ENCODE measurements around the gene IMPDH1. TPM values are rescaled to one million over a fixed set of nuclear protein-coding genes. Genes with fewer than 3 reads are reported as not detected.
A peak's percentile ranks its signal among the peaks of the same experiment; 100 is the strongest.

Gene IMPDH1
- total and polyA plus RNA-seq, 10 of the 15 experiments (the other 5 are each of a cell fraction or from before 2014, with no cell fraction given): 0.50 to 61.3 (median 41.8) TPM

DNA sequence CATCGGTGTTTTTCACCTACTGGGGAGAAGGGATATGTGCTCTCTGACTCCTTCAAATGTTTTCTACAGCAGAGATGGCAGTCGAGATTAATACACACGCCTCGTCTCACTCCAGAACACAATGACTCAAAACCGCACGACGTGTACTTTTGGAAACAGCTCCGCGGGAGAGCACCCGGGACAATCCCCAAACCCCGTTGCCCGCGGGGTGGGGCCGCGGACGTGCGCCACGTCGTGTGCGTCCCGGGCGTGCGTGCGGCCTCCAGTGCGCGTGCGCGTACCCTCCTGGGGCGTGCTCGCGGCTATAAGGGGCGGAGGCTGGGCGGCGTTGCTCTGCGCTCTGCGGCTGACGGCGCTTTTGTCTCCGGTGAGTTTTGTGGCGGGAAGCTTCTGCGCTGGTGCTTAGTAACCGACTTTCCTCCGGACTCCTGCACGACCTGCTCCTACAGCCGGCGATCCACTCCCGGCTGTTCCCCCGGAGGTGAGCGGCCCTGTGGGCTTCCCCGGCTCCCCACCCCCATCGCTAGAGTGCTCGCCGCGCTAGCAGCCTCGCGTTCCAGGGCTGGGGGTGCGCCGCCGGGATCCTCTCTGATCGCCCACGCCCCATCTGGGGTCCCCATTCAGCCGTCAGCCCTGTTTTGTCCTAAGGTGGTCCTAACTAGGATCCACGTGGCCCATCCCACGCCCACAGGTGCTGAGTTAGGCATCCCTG lies 45.9 kb upstream of the IMPDH1 start, which contains the start of gene HILPDA (continued):
- TF ChIP-seq, protein P1, sequence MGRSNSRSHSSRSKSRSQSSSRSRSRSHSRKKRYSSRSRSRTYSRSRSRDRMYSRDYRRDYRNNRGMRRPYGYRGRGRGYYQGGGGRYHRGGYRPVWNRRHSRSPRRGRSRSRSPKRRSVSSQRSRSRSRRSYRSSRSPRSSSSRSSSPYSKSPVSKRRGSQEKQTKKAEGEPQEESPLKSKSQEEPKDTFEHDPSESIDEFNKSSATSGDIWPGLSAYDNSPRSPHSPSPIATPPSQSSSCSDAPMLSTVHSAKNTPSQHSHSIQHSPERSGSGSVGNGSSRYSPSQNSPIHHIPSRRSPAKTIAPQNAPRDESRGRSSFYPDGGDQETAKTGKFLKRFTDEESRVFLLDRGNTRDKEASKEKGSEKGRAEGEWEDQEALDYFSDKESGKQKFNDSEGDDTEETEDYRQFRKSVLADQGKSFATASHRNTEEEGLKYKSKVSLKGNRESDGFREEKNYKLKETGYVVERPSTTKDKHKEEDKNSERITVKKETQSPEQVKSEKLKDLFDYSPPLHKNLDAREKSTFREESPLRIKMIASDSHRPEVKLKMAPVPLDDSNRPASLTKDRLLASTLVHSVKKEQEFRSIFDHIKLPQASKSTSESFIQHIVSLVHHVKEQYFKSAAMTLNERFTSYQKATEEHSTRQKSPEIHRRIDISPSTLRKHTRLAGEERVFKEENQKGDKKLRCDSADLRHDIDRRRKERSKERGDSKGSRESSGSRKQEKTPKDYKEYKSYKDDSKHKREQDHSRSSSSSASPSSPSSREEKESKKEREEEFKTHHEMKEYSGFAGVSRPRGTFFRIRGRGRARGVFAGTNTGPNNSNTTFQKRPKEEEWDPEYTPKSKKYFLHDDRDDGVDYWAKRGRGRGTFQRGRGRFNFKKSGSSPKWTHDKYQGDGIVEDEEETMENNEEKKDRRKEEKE (IDR thresholded peaks at IDR 0.05): no peak
- TF ChIP-seq RCOR1 (conservative IDR thresholded peaks at IDR 0.05; ENCODE audit: low read depth, low read length): 0 out of 2 replicates have a peak, but pooled peaks have one; percentile 61
- TF ChIP-seq HCFC1 (IDR thresholded peaks at IDR 0.05; ENCODE audit: low read length): peak; percentile 65
- no peak for TF ChIP-seq ZNF24 (IDR thresholded peaks at IDR 0.05)
- TF ChIP-seq SUZ12 (IDR thresholded peaks at IDR 0.05; ENCODE audit: unreplicated experiment): no peak
- no peak for TF ChIP-seq NFYA (IDR thresholded peaks at IDR 0.05; ENCODE audit: borderline replicate concordance, low read depth, low read length)
- TF ChIP-seq, protein P2, sequence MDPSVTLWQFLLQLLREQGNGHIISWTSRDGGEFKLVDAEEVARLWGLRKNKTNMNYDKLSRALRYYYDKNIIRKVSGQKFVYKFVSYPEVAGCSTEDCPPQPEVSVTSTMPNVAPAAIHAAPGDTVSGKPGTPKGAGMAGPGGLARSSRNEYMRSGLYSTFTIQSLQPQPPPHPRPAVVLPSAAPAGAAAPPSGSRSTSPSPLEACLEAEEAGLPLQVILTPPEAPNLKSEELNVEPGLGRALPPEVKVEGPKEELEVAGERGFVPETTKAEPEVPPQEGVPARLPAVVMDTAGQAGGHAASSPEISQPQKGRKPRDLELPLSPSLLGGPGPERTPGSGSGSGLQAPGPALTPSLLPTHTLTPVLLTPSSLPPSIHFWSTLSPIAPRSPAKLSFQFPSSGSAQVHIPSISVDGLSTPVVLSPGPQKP (IDR thresholded peaks at IDR 0.05; ENCODE audit: low read depth, low read length): no peak
- TF ChIP-seq, protein P3, sequence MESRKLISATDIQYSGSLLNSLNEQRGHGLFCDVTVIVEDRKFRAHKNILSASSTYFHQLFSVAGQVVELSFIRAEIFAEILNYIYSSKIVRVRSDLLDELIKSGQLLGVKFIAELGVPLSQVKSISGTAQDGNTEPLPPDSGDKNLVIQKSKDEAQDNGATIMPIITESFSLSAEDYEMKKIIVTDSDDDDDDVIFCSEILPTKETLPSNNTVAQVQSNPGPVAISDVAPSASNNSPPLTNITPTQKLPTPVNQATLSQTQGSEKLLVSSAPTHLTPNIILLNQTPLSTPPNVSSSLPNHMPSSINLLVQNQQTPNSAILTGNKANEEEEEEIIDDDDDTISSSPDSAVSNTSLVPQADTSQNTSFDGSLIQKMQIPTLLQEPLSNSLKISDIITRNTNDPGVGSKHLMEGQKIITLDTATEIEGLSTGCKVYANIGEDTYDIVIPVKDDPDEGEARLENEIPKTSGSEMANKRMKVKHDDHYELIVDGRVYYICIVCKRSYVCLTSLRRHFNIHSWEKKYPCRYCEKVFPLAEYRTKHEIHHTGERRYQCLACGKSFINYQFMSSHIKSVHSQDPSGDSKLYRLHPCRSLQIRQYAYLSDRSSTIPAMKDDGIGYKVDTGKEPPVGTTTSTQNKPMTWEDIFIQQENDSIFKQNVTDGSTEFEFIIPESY (IDR thresholded peaks at IDR 0.05): no peak
- TF ChIP-seq, protein P4, sequence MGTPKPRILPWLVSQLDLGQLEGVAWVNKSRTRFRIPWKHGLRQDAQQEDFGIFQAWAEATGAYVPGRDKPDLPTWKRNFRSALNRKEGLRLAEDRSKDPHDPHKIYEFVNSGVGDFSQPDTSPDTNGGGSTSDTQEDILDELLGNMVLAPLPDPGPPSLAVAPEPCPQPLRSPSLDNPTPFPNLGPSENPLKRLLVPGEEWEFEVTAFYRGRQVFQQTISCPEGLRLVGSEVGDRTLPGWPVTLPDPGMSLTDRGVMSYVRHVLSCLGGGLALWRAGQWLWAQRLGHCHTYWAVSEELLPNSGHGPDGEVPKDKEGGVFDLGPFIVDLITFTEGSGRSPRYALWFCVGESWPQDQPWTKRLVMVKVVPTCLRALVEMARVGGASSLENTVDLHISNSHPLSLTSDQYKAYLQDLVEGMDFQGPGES (IDR thresholded peaks at IDR 0.05): no peak
- no peak for TF ChIP-seq TARDBP (IDR thresholded peaks at IDR 0.05; ENCODE audit: borderline replicate concordance)
- TF ChIP-seq DPF2 (IDR thresholded peaks at IDR 0.05): peak; percentile 90; the same call in 1 of the 2 replicates
- TF ChIP-seq, protein P5, sequence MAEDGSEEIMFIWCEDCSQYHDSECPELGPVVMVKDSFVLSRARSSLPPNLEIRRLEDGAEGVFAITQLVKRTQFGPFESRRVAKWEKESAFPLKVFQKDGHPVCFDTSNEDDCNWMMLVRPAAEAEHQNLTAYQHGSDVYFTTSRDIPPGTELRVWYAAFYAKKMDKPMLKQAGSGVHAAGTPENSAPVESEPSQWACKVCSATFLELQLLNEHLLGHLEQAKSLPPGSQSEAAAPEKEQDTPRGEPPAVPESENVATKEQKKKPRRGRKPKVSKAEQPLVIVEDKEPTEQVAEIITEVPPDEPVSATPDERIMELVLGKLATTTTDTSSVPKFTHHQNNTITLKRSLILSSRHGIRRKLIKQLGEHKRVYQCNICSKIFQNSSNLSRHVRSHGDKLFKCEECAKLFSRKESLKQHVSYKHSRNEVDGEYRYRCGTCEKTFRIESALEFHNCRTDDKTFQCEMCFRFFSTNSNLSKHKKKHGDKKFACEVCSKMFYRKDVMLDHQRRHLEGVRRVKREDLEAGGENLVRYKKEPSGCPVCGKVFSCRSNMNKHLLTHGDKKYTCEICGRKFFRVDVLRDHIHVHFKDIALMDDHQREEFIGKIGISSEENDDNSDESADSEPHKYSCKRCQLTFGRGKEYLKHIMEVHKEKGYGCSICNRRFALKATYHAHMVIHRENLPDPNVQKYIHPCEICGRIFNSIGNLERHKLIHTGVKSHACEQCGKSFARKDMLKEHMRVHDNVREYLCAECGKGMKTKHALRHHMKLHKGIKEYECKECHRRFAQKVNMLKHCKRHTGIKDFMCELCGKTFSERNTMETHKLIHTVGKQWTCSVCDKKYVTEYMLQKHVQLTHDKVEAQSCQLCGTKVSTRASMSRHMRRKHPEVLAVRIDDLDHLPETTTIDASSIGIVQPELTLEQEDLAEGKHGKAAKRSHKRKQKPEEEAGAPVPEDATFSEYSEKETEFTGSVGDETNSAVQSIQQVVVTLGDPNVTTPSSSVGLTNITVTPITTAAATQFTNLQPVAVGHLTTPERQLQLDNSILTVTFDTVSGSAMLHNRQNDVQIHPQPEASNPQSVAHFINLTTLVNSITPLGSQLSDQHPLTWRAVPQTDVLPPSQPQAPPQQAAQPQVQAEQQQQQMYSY (CRISPR knock-in tag; IDR thresholded peaks at IDR 0.05): no peak
- no peak for TF ChIP-seq MEF2A (IDR thresholded peaks at IDR 0.05; ENCODE audit: insufficient read depth, low read depth, low read length)
- TF ChIP-seq, protein P6, sequence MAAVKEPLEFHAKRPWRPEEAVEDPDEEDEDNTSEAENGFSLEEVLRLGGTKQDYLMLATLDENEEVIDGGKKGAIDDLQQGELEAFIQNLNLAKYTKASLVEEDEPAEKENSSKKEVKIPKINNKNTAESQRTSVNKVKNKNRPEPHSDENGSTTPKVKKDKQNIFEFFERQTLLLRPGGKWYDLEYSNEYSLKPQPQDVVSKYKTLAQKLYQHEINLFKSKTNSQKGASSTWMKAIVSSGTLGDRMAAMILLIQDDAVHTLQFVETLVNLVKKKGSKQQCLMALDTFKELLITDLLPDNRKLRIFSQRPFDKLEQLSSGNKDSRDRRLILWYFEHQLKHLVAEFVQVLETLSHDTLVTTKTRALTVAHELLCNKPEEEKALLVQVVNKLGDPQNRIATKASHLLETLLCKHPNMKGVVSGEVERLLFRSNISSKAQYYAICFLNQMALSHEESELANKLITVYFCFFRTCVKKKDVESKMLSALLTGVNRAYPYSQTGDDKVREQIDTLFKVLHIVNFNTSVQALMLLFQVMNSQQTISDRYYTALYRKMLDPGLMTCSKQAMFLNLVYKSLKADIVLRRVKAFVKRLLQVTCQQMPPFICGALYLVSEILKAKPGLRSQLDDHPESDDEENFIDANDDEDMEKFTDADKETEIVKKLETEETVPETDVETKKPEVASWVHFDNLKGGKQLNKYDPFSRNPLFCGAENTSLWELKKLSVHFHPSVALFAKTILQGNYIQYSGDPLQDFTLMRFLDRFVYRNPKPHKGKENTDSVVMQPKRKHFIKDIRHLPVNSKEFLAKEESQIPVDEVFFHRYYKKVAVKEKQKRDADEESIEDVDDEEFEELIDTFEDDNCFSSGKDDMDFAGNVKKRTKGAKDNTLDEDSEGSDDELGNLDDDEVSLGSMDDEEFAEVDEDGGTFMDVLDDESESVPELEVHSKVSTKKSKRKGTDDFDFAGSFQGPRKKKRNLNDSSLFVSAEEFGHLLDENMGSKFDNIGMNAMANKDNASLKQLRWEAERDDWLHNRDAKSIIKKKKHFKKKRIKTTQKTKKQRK (IDR thresholded peaks at IDR 0.05; ENCODE audit: low read depth, low read length): 0 out of 2 replicates have a peak, but pooled peaks have one; percentile 4

Data from GM12878 (cell line).